Measurements from ENCODE around the gene PSMB8.

Gene PSMB8

GRCh38 chr6:32843979-32844838 lies at the start of gene PSMB8:
Gene PSMB8 (minus strand): TSS chr6:32844047. CDS start chr6:32843996, 51 bp downstream.
- Mint-ChIP-seq H3K27me3 (ENCODE audit: low read depth, poor library complexity) (peaks cover 100% of the 10 kb centered on the region), H3K4me1 (peaks cover 14% of the 10 kb centered on the region), H3K36me3 (ENCODE audit: low read depth) (no peaks in the 10 kb centered on the region), H3K27ac (no peak within 1 kb of the TSS), H3K9me3 (peaks cover 3% of the 10 kb centered on the region), H3K4me3 (peak within 1 kb of the TSS; percentile 82)
- peak; percentile 95 for DNase-seq
- TF ChIP-seq, protein P1, sequence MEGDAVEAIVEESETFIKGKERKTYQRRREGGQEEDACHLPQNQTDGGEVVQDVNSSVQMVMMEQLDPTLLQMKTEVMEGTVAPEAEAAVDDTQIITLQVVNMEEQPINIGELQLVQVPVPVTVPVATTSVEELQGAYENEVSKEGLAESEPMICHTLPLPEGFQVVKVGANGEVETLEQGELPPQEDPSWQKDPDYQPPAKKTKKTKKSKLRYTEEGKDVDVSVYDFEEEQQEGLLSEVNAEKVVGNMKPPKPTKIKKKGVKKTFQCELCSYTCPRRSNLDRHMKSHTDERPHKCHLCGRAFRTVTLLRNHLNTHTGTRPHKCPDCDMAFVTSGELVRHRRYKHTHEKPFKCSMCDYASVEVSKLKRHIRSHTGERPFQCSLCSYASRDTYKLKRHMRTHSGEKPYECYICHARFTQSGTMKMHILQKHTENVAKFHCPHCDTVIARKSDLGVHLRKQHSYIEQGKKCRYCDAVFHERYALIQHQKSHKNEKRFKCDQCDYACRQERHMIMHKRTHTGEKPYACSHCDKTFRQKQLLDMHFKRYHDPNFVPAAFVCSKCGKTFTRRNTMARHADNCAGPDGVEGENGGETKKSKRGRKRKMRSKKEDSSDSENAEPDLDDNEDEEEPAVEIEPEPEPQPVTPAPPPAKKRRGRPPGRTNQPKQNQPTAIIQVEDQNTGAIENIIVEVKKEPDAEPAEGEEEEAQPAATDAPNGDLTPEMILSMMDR (IDR thresholded peaks at IDR 0.05): no peak

- TF ChIP-seq, protein P1 (IDR thresholded peaks at IDR 0.05): no peak
- Mint-ChIP-seq H3K27ac (no peak overlapping the region), H3K9me3 (no peaks in the 10 kb centered on the region), H3K4me1 (peaks cover 25% of the 10 kb centered on the region), H3K4me3 (no peak overlapping the region), H3K36me3 (ENCODE audit: low read depth) (no peaks in the 10 kb centered on the region), H3K27me3 (ENCODE audit: low read depth, poor library complexity) (peaks cover 36% of the 10 kb centered on the region)
- no peak for DNase-seq
Measured at GRCh38 chr6:32890831-32891230, 47.0 kb upstream of the PSMB8 start.

DNA sequence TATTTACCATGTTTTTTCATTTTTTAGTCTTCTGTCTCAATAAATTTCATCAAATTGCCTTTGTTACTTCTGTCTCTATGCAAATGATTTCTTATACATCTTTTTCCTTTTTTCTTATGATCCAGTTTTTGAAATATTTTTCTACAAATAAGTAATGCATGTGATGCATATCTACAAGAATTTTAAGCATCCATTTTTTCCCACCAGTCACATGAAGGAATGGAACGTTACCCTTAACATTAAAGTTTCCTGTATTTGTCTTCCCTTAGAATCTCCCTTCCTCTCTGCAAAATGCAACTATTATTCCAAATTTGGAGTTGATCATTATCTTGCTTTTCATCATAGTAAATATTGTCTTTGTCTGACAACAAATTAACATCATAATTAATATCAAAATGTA lies 45.7 kb upstream of the PSMB8 start:
- Mint-ChIP-seq H3K27ac (no peak overlapping the region), H3K9me3 (no peaks in the 10 kb centered on the region), H3K4me3 (no peak overlapping the region)

GRCh38 chr6:32888576-32888975 lies 44.7 kb upstream of the PSMB8 start:
- Mint-ChIP-seq H3K36me3 (ENCODE audit: low read depth) (no peaks in the 10 kb centered on the region), H3K27me3 (ENCODE audit: low read depth, poor library complexity) (peaks cover 41% of the 10 kb centered on the region), H3K4me3 (no peak overlapping the region), H3K27ac (no peak overlapping the region), H3K9me3 (no peaks in the 10 kb centered on the region), H3K4me1 (peaks cover 15% of the 10 kb centered on the region)
- TF ChIP-seq, protein P1 (IDR thresholded peaks at IDR 0.05): no peak
- no peak for DNase-seq

More for the DNA sequence above, 45.7 kb upstream of the PSMB8 start:
- DNase-seq: no peak
- H3K27me3 Mint-ChIP-seq (ENCODE audit: low read depth, poor library complexity): peaks cover 41% of the 10 kb centered on the region
- TF ChIP-seq, protein P1 (IDR thresholded peaks at IDR 0.05): no peak
- no peaks in the 10 kb centered on the region for H3K36me3 Mint-ChIP-seq (ENCODE audit: low read depth)
- peaks cover 13% of the 10 kb centered on the region for H3K4me1 Mint-ChIP-seq

- no peak for DNase-seq
- no peak overlapping the region for H3K27ac Mint-ChIP-seq
- no peaks in the 10 kb centered on the region for H3K36me3 Mint-ChIP-seq (ENCODE audit: low read depth)
- H3K27me3 Mint-ChIP-seq (ENCODE audit: low read depth, poor library complexity): peaks cover 40% of the 10 kb centered on the region
- peaks cover 14% of the 10 kb centered on the region for H3K4me1 Mint-ChIP-seq
- no peaks in the 10 kb centered on the region for H3K9me3 Mint-ChIP-seq
- TF ChIP-seq, protein P1 (IDR thresholded peaks at IDR 0.05): no peak
- no peak overlapping the region for H3K4me3 Mint-ChIP-seq
Measured at GRCh38 chr6:32887616-32888015, 43.8 kb upstream of the PSMB8 start.
